MM.1S (cell line): ENCODE measurements around the gene COL13A1.

Source experiments
- CTCF ChIP-seq: fragments of 300-600 bp; sonication (generic); IDR thresholded peaks from 2 replicates; pipeline ENCODE4 v1.5.1; 2016; ENCODE audit warnings: antibody characterized with exemption, low read length, mixed read lengths
- EZH2 ChIP-seq: fragments of 300-600 bp; sonication (generic); optimal IDR thresholded peaks from 2 replicates; pipeline ENCODE3; 2017; ENCODE audit warnings: low read depth, mild to moderate bottlenecking, antibody characterized with exemption, low read length, mixed read lengths
- EZH2phosphoT487 ChIP-seq: fragments of 300-600 bp; sonication (generic); IDR thresholded peaks from 2 replicates; pipeline ENCODE4 v1.6.1; 2018; ENCODE audit warnings: antibody characterized with exemption, low read length

DNA sequence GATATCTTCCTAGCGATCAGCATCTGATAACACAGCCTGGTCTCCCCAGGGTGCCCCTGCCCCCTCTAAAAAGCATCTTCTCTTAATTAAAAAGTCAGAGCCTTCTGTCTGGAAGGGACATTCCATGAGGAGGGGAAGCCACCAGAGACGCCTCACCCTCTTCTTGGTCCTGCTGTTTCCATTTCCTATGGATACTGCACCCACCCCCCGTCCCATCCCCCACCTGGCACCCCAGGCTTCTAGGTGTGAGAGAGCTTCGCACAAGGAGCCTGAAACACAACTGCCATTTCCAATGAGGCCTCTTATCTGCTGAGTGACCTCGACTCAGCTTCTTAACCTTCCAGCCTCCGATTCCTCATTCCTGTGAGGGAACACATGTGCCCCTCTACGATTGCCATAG, 51.4 kb downstream of the COL13A1 start:
- no peak for TF ChIP-seq CTCF
- TF ChIP-seq EZH2: no peak
- TF ChIP-seq EZH2phosphoT487: no peak
